DND-41 (cell line): ENCODE measurements around the gene TFF3.

Source experiments
- EZH2 ChIP-seq: IDR thresholded peaks from 3 replicates; pipeline ENCODE4 v1.6.1; 2012; ENCODE audit warnings: borderline replicate concordance, low read depth, mild to moderate bottlenecking, moderate library complexity, low read length, inconsistent platforms; ENCODE audit not compliant: severe bottlenecking
- TF ChIP-seq, protein P1 (sequence below): IDR thresholded peaks from 2 replicates; pipeline ENCODE4 v1.5.1; 2012; ENCODE audit warnings: borderline replicate concordance, low read length, moderate library complexity, mild to moderate bottlenecking; ENCODE audit not compliant: poor library complexity, severe bottlenecking; ENCODE audit errors: extremely low read depth

DNA sequence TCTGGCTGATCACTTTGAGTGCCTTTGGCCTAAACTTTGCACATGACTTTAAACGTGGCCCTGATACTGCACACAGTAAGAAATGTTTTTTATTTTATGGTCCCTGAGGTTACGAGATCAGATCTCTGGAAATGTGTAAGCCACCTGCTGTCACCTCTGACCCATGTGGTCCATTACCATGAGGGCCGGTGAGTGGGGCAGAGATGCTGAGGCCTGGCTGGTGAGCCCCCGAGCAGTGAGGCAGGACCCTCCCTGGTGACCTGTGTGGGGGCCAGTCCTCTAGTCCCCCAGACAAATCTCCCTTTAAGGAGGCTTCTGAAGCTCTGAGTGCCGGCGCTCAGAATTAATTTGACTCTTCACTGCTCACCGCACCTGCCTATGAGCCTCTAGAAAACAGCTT is 12.4 kb downstream of the TFF3 start:
- TF ChIP-seq, protein P1, sequence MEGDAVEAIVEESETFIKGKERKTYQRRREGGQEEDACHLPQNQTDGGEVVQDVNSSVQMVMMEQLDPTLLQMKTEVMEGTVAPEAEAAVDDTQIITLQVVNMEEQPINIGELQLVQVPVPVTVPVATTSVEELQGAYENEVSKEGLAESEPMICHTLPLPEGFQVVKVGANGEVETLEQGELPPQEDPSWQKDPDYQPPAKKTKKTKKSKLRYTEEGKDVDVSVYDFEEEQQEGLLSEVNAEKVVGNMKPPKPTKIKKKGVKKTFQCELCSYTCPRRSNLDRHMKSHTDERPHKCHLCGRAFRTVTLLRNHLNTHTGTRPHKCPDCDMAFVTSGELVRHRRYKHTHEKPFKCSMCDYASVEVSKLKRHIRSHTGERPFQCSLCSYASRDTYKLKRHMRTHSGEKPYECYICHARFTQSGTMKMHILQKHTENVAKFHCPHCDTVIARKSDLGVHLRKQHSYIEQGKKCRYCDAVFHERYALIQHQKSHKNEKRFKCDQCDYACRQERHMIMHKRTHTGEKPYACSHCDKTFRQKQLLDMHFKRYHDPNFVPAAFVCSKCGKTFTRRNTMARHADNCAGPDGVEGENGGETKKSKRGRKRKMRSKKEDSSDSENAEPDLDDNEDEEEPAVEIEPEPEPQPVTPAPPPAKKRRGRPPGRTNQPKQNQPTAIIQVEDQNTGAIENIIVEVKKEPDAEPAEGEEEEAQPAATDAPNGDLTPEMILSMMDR: no peak
- TF ChIP-seq EZH2: no peak
